Peyer's patch (tissue), 4 donors: Measurements from ENCODE around the gene HOTAIR.

Source experiments
- CTCF ChIP-seq, 6 experiments: fragments of 450-650 bp in 4 of 6; fragments of 200-600 bp in 2 of 6; sonication (generic) in 1 of 6; IDR thresholded peaks; one replicate each; pipeline ENCODE4 v1.5.1; 2017 to 2019; ENCODE audit warnings: antibody characterized with exemption in 6 of 6, mild to moderate bottlenecking in 3 of 6, moderate library complexity in 1 of 6
- POLR2A ChIP-seq, 2 donors: fragments of 450-650 bp; IDR thresholded peaks; one replicate each; pipeline ENCODE4 v1.5.1; 2017; ENCODE audit warnings: antibody characterized with exemption in 2 of 2, mild to moderate bottlenecking in 2 of 2, moderate library complexity in 2 of 2

- TF ChIP-seq CTCF (IDR thresholded peaks at IDR 0.05) (no peak), POLR2A (IDR thresholded peaks at IDR 0.05) (no peak)
Measured at GRCh38 chr12:53955776-53956250, 18.9 kb downstream of the HOTAIR start.
